PC-3 (cell line): Measurements from ENCODE around the gene TNXB. TPM values are rescaled to one million over a fixed set of nuclear protein-coding genes. Genes with fewer than 3 reads are reported as not detected.

ENCODE experiments used
- ATAC-seq: fragments of 200-7000 bp; cut with Tn5 transposase; 2 replicates; pipeline ENCODE4 v1.9.1; 2020; ENCODE audit warnings: mild to moderate bottlenecking, moderate library complexity
- BruUV-seq: library from RNA; stranded (reverse); fragments of 400-500 nt; replicated peaks from 2 replicates; lab custom pipeline; 2021; lab: Mats Ljungman, UMichigan
- CTCF ChIA-PET: fragments of 300-600 bp; sonication (Branson Sonifier 250); formaldehyde crosslinking; loops from one replicate; lab custom pipeline; 2022; ENCODE audit warnings: antibody characterized with exemption; lab: Charles Lee
- POLR2A ChIA-PET: fragments of 300-600 bp; sonication (Branson Sonifier 250); formaldehyde crosslinking; loops from one replicate; lab custom pipeline; 2022; ENCODE audit warnings: antibody characterized with exemption; ENCODE audit not compliant: unreplicated experiment; lab: Charles Lee
- DNase-seq: peaks from one replicate; pipeline ENCODE4 v3.0.0-alpha.2; 2015
- H2AFZ ChIP-seq: fragments of 300-600 bp; sonication (generic); 2 replicates; pipeline ENCODE4 v1.6.0; 2016; ENCODE audit warnings: antibody characterized with exemption, low read length
- H3F3A ChIP-seq: fragments of 300-600 bp; sonication (generic); one replicate; pipeline ENCODE4 v1.6.0; 2017; ENCODE audit warnings: antibody characterized with exemption, low read length, control low read depth, mild to moderate bottlenecking; ENCODE audit not compliant: unreplicated experiment
- H3K27ac ChIP-seq: fragments of 300-600 bp; sonication (generic); 2 replicates; pipeline ENCODE4 v1.5.1; 2016; ENCODE audit warnings: mild to moderate bottlenecking, low read length
- H3K27me3 ChIP-seq: fragments of 300-600 bp; sonication (generic); 2 replicates; pipeline ENCODE4 v1.6.1; 2016; ENCODE audit warnings: low read length, mixed read lengths
- H3K36me3 ChIP-seq: fragments of 300-600 bp; sonication (generic); 2 replicates; pipeline ENCODE4 v1.6.1; 2016; ENCODE audit warnings: low read depth, mixed run types, low read length, mixed read lengths
- H3K4me1 ChIP-seq: fragments of 300-600 bp; sonication (generic); 2 replicates; pipeline ENCODE4 v1.5.1; 2016; ENCODE audit warnings: low read length; ENCODE audit not compliant: insufficient read depth
- H3K4me2 ChIP-seq: fragments of 300-600 bp; sonication (generic); 2 replicates; pipeline ENCODE4 v1.6.0; 2016; ENCODE audit warnings: low read length
- H3K4me3 ChIP-seq: fragments of 300-600 bp; sonication (generic); 2 replicates; pipeline ENCODE4 v1.5.1; 2016; ENCODE audit warnings: mild to moderate bottlenecking, low read length, mixed read lengths
- H3K79me2 ChIP-seq: fragments of 300-600 bp; sonication (generic); 2 replicates; pipeline ENCODE4 v1.6.1; 2017; ENCODE audit warnings: low read length, mixed read lengths
- H3K9ac ChIP-seq: fragments of 300-600 bp; sonication (generic); 2 replicates; pipeline ENCODE4 v1.6.0; 2016; ENCODE audit warnings: mild to moderate bottlenecking, low read length
- H3K9me2 ChIP-seq: fragments of 300-600 bp; sonication (generic); replicated peaks from 2 replicates; pipeline ENCODE4 v1.6.1; 2016; ENCODE audit warnings: mixed run types, low read length, mixed read lengths
- H3K9me3 ChIP-seq: fragments of 300-600 bp; sonication (generic); 2 replicates; pipeline ENCODE4 v1.6.1; 2016; ENCODE audit warnings: low read length, mixed read lengths
- H4K20me1 ChIP-seq: fragments of 300-600 bp; sonication (generic); 2 replicates; pipeline ENCODE4 v1.6.1; 2016; ENCODE audit warnings: low read length, mixed read lengths
- CTCF ChIP-seq: fragments of 300-600 bp; sonication (generic); conservative IDR thresholded peaks from 2 replicates; pipeline ENCODE4 v1.5.1; 2017; ENCODE audit warnings: antibody characterized with exemption, low read depth, mild to moderate bottlenecking, low read length
- EZH2 ChIP-seq: fragments of 300-600 bp; sonication (generic); IDR thresholded peaks from one replicate; pipeline ENCODE4 v1.6.1; 2017; ENCODE audit warnings: antibody characterized with exemption, mild to moderate bottlenecking, low read length; ENCODE audit not compliant: unreplicated experiment
- EZH2phosphoT487 ChIP-seq: fragments of 300-600 bp; sonication (generic); IDR thresholded peaks from 2 replicates; pipeline ENCODE4 v1.6.1; 2018; ENCODE audit warnings: mild to moderate bottlenecking, antibody characterized with exemption, low read length, borderline replicate concordance
- intact Hi-C: fragments of 100-400 bp; cut with micrococcal nuclease; formaldehyde crosslinking; loops from 2 replicates; pipeline ENCODE4 v1.9.0; 2023
- total RNA-seq: library from RNA; depleted of rRNA; stranded (reverse); fragments of >200 nt; gene quantifications from 2 replicates; pipeline ENCODE4 v1.2.3, GENCODE V29; 2014

TNXB gene
- total RNA-seq, 1 experiment from 2014 or later, result 2.9 TPM

- no peaks in the 10 kb centered on the region for H3K27me3 ChIP-seq
- CTCF ChIA-PET, result interaction anchor here (0.6 kb wide), 1 partner anchor 51 kb away, joined by 3 read pairs; no protein-coding TSS in a partner anchor
- H3K9me3 ChIP-seq, result no peaks in the 10 kb centered on the region
- no TSS peak for BruUV-seq
- TF ChIP-seq EZH2phosphoT487 (no peak), EZH2 (no peak), CTCF (no peak)
- H3K4me1 ChIP-seq, result peaks cover 7% of the 10 kb centered on the region
- ATAC-seq (no peak), DNase-seq (no peak)
- POLR2A ChIA-PET, result no interaction called here
- H3K9me2 ChIP-seq, result no peaks in the 10 kb centered on the region
- peaks cover 3% of the 10 kb centered on the region for H3K79me2 ChIP-seq
- intact Hi-C loops, result no loop called here
- H3K4me3 ChIP-seq, result no peak overlapping the region
- H3K9ac ChIP-seq, result no peak overlapping the region
- H3F3A ChIP-seq, result no peaks in the 10 kb centered on the region
- no peak overlapping the region for H2AFZ ChIP-seq
- no peak overlapping the region for H3K4me2 ChIP-seq
- no peak overlapping the region for H3K27ac ChIP-seq
- no peaks in the 10 kb centered on the region for H4K20me1 ChIP-seq
- no peaks in the 10 kb centered on the region for H3K36me3 ChIP-seq
Observed at GRCh38 chr6:32149092-32149755, 40.1 kb upstream of the TNXB start.

GRCh38 chr6:32148289-32149091 lies 39.4 kb upstream of the TNXB start:
- no peaks in the 10 kb centered on the region for H4K20me1 ChIP-seq
- no peaks in the 10 kb centered on the region for H3K9me3 ChIP-seq
- ATAC-seq (no peak), DNase-seq (no peak)
- no peak overlapping the region for H3K27ac ChIP-seq
- no peak overlapping the region for H3K4me2 ChIP-seq
- POLR2A ChIA-PET, result no interaction called here
- H3K9me2 ChIP-seq, result no peaks in the 10 kb centered on the region
- intact Hi-C loops, result no loop called here
- TF ChIP-seq CTCF, result no peak
- no peak for TF ChIP-seq EZH2
- no peak for TF ChIP-seq EZH2phosphoT487
- H3K79me2 ChIP-seq, result no peaks in the 10 kb centered on the region
- CTCF ChIA-PET, result interaction anchor here (0.6 kb wide), 1 partner anchor 51 kb away, joined by 3 read pairs; no protein-coding TSS in a partner anchor
- H3K9ac ChIP-seq, result no peak overlapping the region
- BruUV-seq, result no TSS peak
- no peaks in the 10 kb centered on the region for H3K27me3 ChIP-seq
- H3K4me3 ChIP-seq, result no peak overlapping the region
- peaks cover 7% of the 10 kb centered on the region for H3K4me1 ChIP-seq
- no peaks in the 10 kb centered on the region for H3K36me3 ChIP-seq
- no peaks in the 10 kb centered on the region for H3F3A ChIP-seq
- H2AFZ ChIP-seq, result no peak overlapping the region
